Subcutaneous adipose tissue (tissue), 4 donors: ENCODE results near the gene KBTBD12. TPM values are rescaled to one million over a fixed set of nuclear protein-coding genes. Genes with fewer than 3 reads are reported as not detected.

Experiments used
- total RNA-seq, 4 donors: library from RNA; depleted of rRNA; stranded (reverse); fragments of >200 nt; gene quantifications; one replicate each; pipeline ENCODE4 v1.1.0, GENCODE V29; 2016
- TF ChIP-seq, protein P1 (sequence below): fragments of 450-650 bp; IDR thresholded peaks from one replicate; pipeline ENCODE4 v1.5.1; 2016; ENCODE audit warnings: low read depth, mild to moderate bottlenecking, control low read depth, antibody characterized with exemption, moderate library complexity

The KBTBD12 gene
- total RNA-seq, 4 donors from 2014 or later, result 0.68 to 1.5 TPM; not detected in 2

DNA sequence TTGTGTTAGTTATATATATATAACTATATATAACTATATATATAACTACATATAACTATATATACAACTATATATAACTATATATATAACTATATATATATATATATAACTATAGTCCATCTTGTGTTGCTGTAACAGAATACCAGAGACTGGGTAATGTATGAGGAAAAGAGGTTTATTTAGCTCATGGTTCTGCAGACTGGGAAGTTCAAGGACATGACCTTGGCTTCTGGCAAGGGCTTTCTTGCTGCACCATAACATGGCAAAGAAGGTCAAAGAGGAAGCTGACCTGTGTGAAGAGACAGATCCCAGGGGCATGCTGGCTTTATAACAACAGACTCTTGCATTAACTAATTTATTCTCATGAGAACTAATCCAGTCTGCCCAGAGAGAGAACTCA lies 27.6 kb downstream of the KBTBD12 start:
- TF ChIP-seq, protein P1, sequence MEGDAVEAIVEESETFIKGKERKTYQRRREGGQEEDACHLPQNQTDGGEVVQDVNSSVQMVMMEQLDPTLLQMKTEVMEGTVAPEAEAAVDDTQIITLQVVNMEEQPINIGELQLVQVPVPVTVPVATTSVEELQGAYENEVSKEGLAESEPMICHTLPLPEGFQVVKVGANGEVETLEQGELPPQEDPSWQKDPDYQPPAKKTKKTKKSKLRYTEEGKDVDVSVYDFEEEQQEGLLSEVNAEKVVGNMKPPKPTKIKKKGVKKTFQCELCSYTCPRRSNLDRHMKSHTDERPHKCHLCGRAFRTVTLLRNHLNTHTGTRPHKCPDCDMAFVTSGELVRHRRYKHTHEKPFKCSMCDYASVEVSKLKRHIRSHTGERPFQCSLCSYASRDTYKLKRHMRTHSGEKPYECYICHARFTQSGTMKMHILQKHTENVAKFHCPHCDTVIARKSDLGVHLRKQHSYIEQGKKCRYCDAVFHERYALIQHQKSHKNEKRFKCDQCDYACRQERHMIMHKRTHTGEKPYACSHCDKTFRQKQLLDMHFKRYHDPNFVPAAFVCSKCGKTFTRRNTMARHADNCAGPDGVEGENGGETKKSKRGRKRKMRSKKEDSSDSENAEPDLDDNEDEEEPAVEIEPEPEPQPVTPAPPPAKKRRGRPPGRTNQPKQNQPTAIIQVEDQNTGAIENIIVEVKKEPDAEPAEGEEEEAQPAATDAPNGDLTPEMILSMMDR, result no peak

DNA sequence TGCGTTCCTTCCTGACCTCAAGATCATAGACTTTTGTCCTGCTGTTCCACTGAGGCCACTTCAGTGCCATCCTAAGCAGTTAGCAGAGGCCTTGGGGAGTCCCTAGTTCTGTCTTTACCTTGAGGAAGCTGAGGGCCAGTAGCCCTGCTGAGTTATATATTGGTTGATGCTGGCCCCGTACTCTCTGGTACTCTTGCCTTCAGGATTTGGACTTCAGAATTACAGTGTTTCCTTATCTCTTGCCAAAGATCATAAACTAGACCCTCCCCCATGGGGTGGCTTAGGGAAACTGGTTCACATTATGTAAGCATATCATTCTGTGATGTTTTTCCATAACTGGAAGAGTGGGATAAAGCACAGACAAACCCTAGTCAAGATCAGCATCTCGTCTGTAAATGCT lies 33.2 kb downstream of the KBTBD12 start:
- TF ChIP-seq, protein P1, result no peak

DNA sequence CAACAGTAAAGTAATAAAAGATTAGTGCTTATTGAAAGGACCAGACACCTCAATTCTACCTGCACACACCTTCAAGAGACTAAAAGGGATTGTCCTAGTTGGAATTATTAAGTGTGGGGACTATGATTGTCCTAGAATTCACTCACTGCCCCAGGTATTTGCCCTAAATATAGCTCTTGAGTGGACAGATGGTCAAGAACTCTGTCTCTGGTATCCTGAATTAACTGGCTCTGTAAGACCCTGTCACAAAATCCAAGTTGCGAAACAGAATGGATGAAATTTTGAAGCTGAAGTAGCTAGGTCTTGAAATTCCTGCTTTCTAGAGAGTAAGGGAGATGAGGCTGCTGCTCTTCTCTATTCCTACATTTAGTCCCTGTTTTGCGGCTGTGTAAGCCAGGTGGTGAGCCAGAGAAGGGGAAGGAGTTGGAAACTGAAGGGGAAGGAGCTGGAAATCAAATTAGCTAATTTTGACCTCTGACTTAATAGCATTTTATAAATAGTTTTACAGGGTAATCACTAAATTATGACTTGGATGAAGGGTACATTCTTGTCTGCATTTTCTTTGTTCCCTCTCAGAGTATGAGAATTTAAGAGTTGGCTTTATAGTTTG lies 34.5 kb downstream of the KBTBD12 start:
- TF ChIP-seq, protein P1, result no peak

DNA sequence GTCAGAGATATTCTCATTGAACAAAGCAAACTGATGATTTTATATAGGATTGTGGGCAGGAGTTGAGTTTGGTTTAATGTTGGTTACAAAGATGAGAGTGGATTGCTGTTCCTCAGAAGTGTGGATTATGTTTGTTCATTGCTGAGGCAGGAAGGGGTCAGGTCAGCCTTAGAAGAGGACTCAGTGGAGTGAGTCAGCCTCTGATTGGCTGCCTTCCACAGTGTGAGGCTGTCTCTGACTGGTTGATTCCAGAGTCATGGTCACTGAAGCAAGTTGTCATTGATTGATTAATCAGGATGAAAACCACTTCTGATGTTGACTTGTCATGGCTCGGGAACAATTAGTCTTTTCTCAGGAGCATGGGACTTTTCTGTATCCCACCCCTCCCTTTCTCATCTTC lies 36.2 kb downstream of the KBTBD12 start:
- TF ChIP-seq, protein P1, result no peak

DNA sequence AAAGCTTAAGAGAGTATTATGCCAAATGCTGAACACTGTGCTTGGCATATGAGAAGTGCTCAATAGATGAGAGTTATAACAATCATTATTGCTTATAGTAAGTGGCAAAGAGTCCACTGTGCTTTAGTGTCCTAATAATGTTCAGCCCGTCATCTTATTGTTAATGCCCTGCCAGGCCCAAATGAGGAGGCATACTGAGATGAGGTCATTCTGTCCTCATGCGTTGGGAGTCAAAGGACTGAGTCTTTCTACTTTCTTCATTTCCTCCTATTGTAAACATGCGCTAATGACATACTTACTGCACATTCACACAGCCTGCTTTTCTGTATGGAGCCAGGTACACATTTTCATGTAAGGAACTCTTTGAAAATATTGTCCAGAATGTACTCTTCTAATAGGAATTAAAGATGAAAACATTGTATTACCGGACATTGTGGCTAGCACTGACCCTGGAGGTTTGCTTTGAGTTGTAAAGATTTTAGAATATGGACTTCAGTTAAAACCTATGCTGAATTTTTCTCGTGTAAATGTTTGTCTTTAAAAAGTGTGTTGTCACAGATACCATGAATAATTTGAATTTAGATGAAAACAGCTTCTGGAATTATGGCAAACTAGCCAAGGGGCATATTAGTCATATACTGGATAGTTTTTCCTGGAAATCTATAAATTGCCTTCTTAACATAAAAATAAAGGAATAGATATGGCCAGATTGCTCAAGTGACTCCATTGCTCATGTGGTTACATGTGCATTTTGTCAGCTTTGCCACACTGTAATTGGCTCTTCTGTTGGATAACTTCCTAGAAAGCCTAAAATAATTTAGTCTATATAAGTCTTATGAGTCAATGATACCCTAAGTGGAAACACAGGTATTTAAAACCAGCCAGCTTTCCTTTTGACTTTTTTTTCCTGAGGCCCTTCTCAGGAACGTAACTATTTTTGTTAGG lies 38.3 kb downstream of the KBTBD12 start:
- TF ChIP-seq, protein P1, result no peak

DNA sequence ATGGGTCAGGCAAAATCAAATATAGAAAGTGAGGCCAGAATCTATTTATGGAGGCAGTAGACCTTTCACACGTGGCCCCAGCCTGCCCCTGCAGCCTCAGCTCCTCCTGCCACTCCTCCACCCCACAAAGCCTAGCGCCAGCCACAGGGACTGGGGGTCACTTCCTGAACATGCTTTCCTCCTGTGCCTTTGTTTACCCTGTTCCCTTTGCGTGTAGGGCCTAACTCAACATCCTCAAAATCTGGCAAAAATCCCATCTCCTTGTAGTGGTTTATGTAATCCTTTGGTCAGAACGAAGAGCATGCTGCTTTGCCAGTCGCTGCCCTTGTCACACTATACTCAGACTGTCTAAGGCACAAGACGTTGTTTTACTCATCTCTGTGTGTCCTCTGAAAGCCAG lies 39.6 kb downstream of the KBTBD12 start:
- TF ChIP-seq, protein P1, result no peak

DNA sequence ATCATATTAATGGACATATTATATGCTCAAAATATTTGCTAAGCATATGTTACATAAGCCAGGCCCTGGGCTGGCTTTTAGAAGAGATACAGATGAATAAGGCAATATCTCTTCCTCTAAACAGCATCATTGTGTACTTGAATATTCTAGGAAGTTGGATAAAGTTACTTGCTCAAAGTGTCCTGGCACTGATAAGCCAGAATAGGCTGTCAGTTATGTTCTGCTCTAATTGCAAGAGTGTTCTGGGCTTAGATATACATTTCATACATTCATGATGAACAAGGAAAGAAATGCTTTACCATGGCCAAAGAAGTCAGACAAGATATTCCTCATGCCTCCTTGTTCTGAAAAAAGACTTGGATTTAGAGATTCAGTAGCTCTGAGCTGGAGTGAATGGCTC lies 40.7 kb downstream of the KBTBD12 start:
- TF ChIP-seq, protein P1, result no peak
